ENCODE results near the gene CCDC39.
A peak's percentile ranks its signal among the peaks of the same experiment; 100 is the strongest.

The CCDC39 gene

DNA sequence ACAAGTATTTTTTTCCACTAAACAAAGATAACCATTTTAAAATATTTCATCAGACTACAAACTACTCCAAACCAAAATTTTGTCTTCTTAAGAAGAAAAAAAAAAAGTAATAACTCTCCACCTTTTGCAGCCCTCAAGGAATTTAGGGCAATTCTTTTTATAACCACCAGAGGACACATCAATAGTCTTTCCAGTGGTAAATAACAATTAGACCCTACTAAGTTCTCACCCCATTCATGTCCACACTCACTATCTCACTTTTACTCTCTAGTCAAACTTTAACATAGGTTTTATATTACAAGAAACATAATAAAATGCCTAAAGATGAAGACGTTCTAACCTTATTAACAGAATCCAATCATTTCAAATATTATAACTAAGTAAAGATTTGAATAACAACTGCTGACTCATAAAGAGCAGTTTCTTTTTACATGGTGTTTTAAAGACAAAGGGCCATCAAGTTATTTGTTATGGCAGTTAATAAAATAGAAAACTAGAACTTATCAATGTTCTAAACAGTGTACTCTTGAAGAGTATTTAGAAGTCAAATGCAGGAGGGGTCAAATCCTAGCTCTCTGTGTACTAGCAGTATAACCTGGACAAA, 33.0 kb downstream of the CCDC39 start:
- no peak for TF ChIP-seq ZEB2 (tag by site-specific recombination; IDR thresholded peaks at IDR 0.05)
- TF ChIP-seq PRDM1 (tag by site-specific recombination; IDR thresholded peaks at IDR 0.05): 0 out of 2 replicates have a peak, but pooled peaks have one; percentile 10
- H3K4me3 ChIP-seq (ENCODE audit: low read depth, low read length): no peak overlapping the region
- CTCF ChIA-PET: interaction anchor here (0.6 kb wide), 2 partner anchors 826 to 912 kb away, joined by 3 to 5 read pairs; no protein-coding TSS in a partner anchor
- no peaks in the 10 kb centered on the region for H3K4me1 ChIP-seq (ENCODE audit: control insufficient read depth, insufficient read depth, low read length)
- no peaks in the 10 kb centered on the region for H3K36me3 ChIP-seq (ENCODE audit: control insufficient read depth in 2 of 2, insufficient read depth in 1 of 2, low read length in 2 of 2)
- POLR2A ChIA-PET: no interaction called here
- H3K9me3 ChIP-seq (ENCODE audit: control insufficient read depth, insufficient read depth, low read depth, low read length): no peaks in the 10 kb centered on the region
- no peak overlapping the region for H3K27ac ChIP-seq (ENCODE audit: extremely low read depth, low read depth, low read length)

DNA sequence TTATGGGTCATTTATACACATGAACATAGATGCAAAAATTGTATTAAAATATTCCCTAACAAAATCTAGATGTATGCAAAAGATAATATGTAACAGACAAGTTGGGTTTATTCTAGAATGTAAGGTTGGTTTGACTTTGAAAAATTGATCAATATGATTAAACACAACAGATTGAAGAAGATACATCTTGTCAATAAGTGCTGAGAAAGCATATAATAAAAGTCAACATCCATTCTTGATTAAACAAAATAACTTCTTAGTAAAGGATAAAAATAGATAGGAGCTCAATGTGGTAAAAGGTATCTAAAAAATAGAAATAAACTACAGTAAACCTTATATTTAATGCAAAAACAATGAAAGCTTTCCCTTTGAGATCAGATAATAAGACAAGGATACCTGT, 38.3 kb downstream of the CCDC39 start:
- no peaks in the 10 kb centered on the region for H3K9me3 ChIP-seq (ENCODE audit: control insufficient read depth, insufficient read depth, low read depth, low read length)
- H3K4me1 ChIP-seq (ENCODE audit: control insufficient read depth, insufficient read depth, low read length): no peaks in the 10 kb centered on the region
- no peaks in the 10 kb centered on the region for H3K36me3 ChIP-seq (ENCODE audit: control insufficient read depth in 2 of 2, insufficient read depth in 1 of 2, low read length in 2 of 2)
- H3K27ac ChIP-seq (ENCODE audit: extremely low read depth, low read depth, low read length): no peak overlapping the region
- POLR2A ChIA-PET: no interaction called here
- TF ChIP-seq ZNF133 (tag by site-specific recombination; IDR thresholded peaks at IDR 0.05) (no peak), ZNF658 (tag by site-specific recombination; IDR thresholded peaks at IDR 0.05) (no peak), BCL11B (tag by site-specific recombination; IDR thresholded peaks at IDR 0.05; ENCODE audit: low read depth) (no peak), ZNF776 (tag by site-specific recombination; IDR thresholded peaks at IDR 0.05; ENCODE audit: borderline replicate concordance) (no peak), SALL2 (tag by site-specific recombination; IDR thresholded peaks at IDR 0.05; ENCODE audit: borderline replicate concordance) (no peak), FEZF1 (tag by site-specific recombination; IDR thresholded peaks at IDR 0.05) (no peak), ZFHX2 (tag by site-specific recombination; conservative IDR thresholded peaks at IDR 0.05) (no peak), ZNF155 (tag by site-specific recombination; IDR thresholded peaks at IDR 0.05) (no peak), ZNF549 (tag by site-specific recombination; IDR thresholded peaks at IDR 0.05) (no peak), KLF16 (tag by site-specific recombination; IDR thresholded peaks at IDR 0.05) (no peak), ZNF16 (tag by site-specific recombination; IDR thresholded peaks at IDR 0.05; ENCODE audit: low read depth) (no peak), ZNF350 (tag by site-specific recombination; IDR thresholded peaks at IDR 0.05) (no peak), ZNF274 (IDR thresholded peaks at IDR 0.05; ENCODE audit: low read length) (no peak), ZNF274 (tag by site-specific recombination; IDR thresholded peaks at IDR 0.05; ENCODE audit: borderline replicate concordance) (no peak)
- TF ChIP-seq, protein P1, sequence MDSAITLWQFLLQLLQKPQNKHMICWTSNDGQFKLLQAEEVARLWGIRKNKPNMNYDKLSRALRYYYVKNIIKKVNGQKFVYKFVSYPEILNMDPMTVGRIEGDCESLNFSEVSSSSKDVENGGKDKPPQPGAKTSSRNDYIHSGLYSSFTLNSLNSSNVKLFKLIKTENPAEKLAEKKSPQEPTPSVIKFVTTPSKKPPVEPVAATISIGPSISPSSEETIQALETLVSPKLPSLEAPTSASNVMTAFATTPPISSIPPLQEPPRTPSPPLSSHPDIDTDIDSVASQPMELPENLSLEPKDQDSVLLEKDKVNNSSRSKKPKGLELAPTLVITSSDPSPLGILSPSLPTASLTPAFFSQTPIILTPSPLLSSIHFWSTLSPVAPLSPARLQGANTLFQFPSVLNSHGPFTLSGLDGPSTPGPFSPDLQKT (IDR thresholded peaks at IDR 0.05; ENCODE audit: borderline replicate concordance, low read depth, low read length): no peak
- TF ChIP-seq, protein P2, sequence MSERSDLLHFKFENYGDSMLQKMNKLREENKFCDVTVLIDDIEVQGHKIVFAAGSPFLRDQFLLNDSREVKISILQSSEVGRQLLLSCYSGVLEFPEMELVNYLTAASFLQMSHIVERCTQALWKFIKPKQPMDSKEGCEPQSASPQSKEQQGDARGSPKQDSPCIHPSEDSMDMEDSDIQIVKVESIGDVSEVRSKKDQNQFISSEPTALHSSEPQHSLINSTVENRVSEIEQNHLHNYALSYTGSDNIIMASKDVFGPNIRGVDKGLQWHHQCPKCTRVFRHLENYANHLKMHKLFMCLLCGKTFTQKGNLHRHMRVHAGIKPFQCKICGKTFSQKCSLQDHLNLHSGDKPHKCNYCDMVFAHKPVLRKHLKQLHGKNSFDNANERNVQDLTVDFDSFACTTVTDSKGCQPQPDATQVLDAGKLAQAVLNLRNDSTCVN (tag by site-specific recombination; optimal IDR thresholded peaks at IDR 0.05): no peak
- TF ChIP-seq, protein P3, sequence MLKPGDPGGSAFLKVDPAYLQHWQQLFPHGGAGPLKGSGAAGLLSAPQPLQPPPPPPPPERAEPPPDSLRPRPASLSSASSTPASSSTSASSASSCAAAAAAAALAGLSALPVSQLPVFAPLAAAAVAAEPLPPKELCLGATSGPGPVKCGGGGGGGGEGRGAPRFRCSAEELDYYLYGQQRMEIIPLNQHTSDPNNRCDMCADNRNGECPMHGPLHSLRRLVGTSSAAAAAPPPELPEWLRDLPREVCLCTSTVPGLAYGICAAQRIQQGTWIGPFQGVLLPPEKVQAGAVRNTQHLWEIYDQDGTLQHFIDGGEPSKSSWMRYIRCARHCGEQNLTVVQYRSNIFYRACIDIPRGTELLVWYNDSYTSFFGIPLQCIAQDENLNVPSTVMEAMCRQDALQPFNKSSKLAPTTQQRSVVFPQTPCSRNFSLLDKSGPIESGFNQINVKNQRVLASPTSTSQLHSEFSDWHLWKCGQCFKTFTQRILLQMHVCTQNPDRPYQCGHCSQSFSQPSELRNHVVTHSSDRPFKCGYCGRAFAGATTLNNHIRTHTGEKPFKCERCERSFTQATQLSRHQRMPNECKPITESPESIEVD (tag by site-specific recombination; IDR thresholded peaks at IDR 0.05): no peak
- TF ChIP-seq, protein P4, sequence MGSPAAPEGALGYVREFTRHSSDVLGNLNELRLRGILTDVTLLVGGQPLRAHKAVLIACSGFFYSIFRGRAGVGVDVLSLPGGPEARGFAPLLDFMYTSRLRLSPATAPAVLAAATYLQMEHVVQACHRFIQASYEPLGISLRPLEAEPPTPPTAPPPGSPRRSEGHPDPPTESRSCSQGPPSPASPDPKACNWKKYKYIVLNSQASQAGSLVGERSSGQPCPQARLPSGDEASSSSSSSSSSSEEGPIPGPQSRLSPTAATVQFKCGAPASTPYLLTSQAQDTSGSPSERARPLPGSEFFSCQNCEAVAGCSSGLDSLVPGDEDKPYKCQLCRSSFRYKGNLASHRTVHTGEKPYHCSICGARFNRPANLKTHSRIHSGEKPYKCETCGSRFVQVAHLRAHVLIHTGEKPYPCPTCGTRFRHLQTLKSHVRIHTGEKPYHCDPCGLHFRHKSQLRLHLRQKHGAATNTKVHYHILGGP (tag by site-specific recombination; IDR thresholded peaks at IDR 0.05): no peak
- TF ChIP-seq, protein P5, sequence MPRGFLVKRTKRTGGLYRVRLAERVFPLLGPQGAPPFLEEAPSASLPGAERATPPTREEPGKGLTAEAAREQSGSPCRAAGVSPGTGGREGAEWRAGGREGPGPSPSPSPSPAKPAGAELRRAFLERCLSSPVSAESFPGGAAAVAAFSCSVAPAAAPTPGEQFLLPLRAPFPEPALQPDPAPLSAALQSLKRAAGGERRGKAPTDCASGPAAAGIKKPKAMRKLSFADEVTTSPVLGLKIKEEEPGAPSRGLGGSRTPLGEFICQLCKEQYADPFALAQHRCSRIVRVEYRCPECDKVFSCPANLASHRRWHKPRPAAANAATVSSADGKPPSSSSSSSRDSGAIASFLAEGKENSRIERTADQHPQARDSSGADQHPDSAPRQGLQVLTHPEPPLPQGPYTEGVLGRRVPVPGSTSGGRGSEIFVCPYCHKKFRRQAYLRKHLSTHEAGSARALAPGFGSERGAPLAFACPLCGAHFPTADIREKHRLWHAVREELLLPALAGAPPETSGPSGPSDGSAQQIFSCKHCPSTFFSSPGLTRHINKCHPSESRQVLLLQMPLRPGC (tag by site-specific recombination; IDR thresholded peaks at IDR 0.05): no peak
- TF ChIP-seq, protein P6, sequence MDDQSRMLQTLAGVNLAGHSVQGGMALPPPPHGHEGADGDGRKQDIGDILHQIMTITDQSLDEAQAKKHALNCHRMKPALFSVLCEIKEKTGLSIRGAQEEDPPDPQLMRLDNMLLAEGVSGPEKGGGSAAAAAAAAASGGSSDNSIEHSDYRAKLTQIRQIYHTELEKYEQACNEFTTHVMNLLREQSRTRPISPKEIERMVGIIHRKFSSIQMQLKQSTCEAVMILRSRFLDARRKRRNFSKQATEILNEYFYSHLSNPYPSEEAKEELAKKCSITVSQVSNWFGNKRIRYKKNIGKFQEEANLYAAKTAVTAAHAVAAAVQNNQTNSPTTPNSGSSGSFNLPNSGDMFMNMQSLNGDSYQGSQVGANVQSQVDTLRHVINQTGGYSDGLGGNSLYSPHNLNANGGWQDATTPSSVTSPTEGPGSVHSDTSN (CRISPR knock-in tag; IDR thresholded peaks at IDR 0.05): no peak
- no peak overlapping the region for H3K4me3 ChIP-seq (ENCODE audit: low read depth, low read length)
- CTCF ChIA-PET: no interaction called here

Measured in HEK293 (cell line).